HAP-1 (cell line): ENCODE results near the gene KBTBD4.
"Not testable (repeated sequence)": the region's sequence is repeated elsewhere in the genome, so short reads cannot be mapped to it uniquely, and the experiment has no call there.

ENCODE experiments used
- DNase-seq, 2 experiments: peaks; one replicate each; pipeline ENCODE4 v3.0.0-alpha.2; 2016 to 2020; ENCODE audit warnings: low spot score in 2 of 2
- H3K27me3 ChIP-seq: fragments of 250-450 bp; sonication (Bioruptor Pico); 2 replicates; pipeline ENCODE4 v1.5.1; 2020; ENCODE audit warnings: low read depth, mild to moderate bottlenecking, moderate library complexity
- H3K36me3 ChIP-seq: fragments of 250-450 bp; sonication (Bioruptor Pico); replicated peaks from 2 replicates; pipeline ENCODE4 v1.5.1; 2020; ENCODE audit warnings: mild to moderate bottlenecking
- H3K4me1 ChIP-seq: fragments of 250-450 bp; sonication (Bioruptor Pico); 2 replicates; pipeline ENCODE4 v1.5.1; 2020; ENCODE audit warnings: mild to moderate bottlenecking
- H3K4me3 ChIP-seq: fragments of 250-450 bp; sonication (Bioruptor Pico); 2 replicates; pipeline ENCODE4 v1.5.1; 2020; ENCODE audit warnings: mild to moderate bottlenecking, moderate library complexity
- H3K9me3 ChIP-seq: fragments of 250-450 bp; sonication (Bioruptor Pico); 2 replicates; pipeline ENCODE4 v1.5.1; 2020; ENCODE audit warnings: mild to moderate bottlenecking, moderate library complexity
- in situ Hi-C: fragments of 300-500 bp; cut with MboI; formaldehyde crosslinking; loops from 3 replicates; pipeline ENCODE4 v1.14.3; 2020; ENCODE audit warnings: low sequenced_read_pairs, inconsistent platforms, mixed read lengths

The KBTBD4 gene

GRCh38 chr11:47538741-47539565 is 39.8 kb downstream of the KBTBD4 start:
- H3K4me1 ChIP-seq, result peaks cover 42% of the 10 kb centered on the region
- DNase-seq, result peak; percentile 67 to 70
- H3K36me3 ChIP-seq, result peaks cover 7% of the 10 kb centered on the region
- H3K9me3 ChIP-seq, result no peaks in the 10 kb centered on the region
- no peak overlapping the region for H3K4me3 ChIP-seq
- in situ Hi-C loops, result no loop called here
- no peaks in the 10 kb centered on the region for H3K27me3 ChIP-seq

- Histone ChIP-seq H3K4me3 (no peak overlapping the region), H3K36me3 (peaks cover 7% of the 10 kb centered on the region), H3K27me3 (no peaks in the 10 kb centered on the region), H3K4me1 (peaks cover 35% of the 10 kb centered on the region), H3K9me3 (no peaks in the 10 kb centered on the region)
- in situ Hi-C loops, result no loop called here
- no peak for DNase-seq
Observed at GRCh38 chr11:47536915-47537314, 41.9 kb downstream of the KBTBD4 start.

- in situ Hi-C loops, result no loop called here
Observed at GRCh38 chr11:47534704-47535251, 44.0 kb downstream of the KBTBD4 start.

GRCh38 chr11:47533690-47534151 is 45.0 kb downstream of the KBTBD4 start:
- DNase-seq, result no peak
- peaks cover 12% of the 10 kb centered on the region for H3K36me3 ChIP-seq
- H3K4me1 ChIP-seq, result peaks cover 6% of the 10 kb centered on the region
- H3K27me3 ChIP-seq, result no peaks in the 10 kb centered on the region
- H3K9me3 ChIP-seq, result no peaks in the 10 kb centered on the region
- in situ Hi-C loops, result no loop called here
- H3K4me3 ChIP-seq, result no peak overlapping the region

More at GRCh38 chr11:47534704-47535251, 44.0 kb downstream of the KBTBD4 start:
- peaks cover 17% of the 10 kb centered on the region for H3K4me1 ChIP-seq
- DNase-seq, result no peak
- peaks cover 12% of the 10 kb centered on the region for H3K36me3 ChIP-seq
- H3K4me3 ChIP-seq, result no peak overlapping the region
- H3K9me3 ChIP-seq, result no peaks in the 10 kb centered on the region
- no peaks in the 10 kb centered on the region for H3K27me3 ChIP-seq

GRCh38 chr11:47532597-47533213 is 46.1 kb downstream of the KBTBD4 start:
- H3K36me3 ChIP-seq, result peaks cover 13% of the 10 kb centered on the region
- H3K27me3 ChIP-seq, result no peaks in the 10 kb centered on the region
- peaks cover 4% of the 10 kb centered on the region; the same call in 1 of the 2 replicates for H3K4me1 ChIP-seq
- in situ Hi-C loops, result no loop called here
- H3K4me3 ChIP-seq, result no peak overlapping the region
- no peak for DNase-seq
- H3K9me3 ChIP-seq, result no peaks in the 10 kb centered on the region

GRCh38 chr11:47531666-47532065 is 47.1 kb downstream of the KBTBD4 start:
- no peaks in the 10 kb centered on the region for H3K4me1 ChIP-seq
- no peaks in the 10 kb centered on the region for H3K27me3 ChIP-seq
- no peaks in the 10 kb centered on the region for H3K9me3 ChIP-seq
- no peak for DNase-seq
- peaks cover 15% of the 10 kb centered on the region for H3K36me3 ChIP-seq
- in situ Hi-C loops, result no loop called here
- H3K4me3 ChIP-seq, result no peak overlapping the region

DNA sequence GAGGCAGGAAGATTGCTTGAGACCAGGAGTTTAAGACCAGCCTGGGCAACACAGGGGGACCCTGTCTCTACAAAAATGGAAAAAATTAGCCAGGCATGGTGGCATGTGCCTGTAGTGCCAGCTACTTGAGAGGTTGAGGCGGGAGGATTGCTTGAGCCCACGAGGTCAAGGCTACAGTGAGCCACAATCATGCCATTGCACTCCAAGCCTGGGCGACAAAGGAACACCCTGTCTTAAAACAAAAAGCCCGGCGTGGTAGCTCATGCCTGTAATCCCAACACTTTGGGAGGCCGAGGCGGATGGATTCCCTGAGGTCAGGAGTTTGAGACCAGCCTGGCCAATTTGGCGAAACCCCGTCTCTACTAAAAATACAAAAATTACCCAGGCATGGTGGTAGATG is 48.0 kb downstream of the KBTBD4 start:
- H3K9me3 ChIP-seq, H3K4me3 ChIP-seq, H3K36me3 ChIP-seq, H3K4me1 ChIP-seq, DNase-seq, H3K27me3 ChIP-seq, in situ Hi-C loops: not testable (repeated sequence)

DNA sequence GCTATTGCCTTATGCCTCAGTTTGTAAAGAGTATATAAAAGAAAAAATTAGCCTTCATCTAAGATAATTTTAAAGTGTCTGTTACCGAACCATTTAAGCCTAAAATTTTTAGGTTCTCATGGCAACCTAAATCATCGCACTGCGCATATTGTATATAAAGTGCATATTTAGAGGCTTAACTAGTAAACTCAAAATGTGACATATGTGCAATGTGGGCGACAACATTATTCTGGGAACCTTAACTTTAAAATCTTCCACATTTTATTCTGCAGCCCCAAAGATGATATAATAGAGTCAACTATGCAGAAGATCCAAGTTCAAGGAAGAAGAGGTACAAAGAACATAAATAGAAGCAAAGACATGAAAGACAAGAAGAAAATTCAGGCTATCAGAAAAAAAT is 48.8 kb downstream of the KBTBD4 start:
- DNase-seq, result no peak
- Histone ChIP-seq H3K36me3 (peaks cover 8% of the 10 kb centered on the region), H3K4me1 (peaks cover 6% of the 10 kb centered on the region), H3K27me3 (no peaks in the 10 kb centered on the region), H3K9me3 (no peaks in the 10 kb centered on the region), H3K4me3 (no peak overlapping the region)
- in situ Hi-C loops, result no loop called here

DNA sequence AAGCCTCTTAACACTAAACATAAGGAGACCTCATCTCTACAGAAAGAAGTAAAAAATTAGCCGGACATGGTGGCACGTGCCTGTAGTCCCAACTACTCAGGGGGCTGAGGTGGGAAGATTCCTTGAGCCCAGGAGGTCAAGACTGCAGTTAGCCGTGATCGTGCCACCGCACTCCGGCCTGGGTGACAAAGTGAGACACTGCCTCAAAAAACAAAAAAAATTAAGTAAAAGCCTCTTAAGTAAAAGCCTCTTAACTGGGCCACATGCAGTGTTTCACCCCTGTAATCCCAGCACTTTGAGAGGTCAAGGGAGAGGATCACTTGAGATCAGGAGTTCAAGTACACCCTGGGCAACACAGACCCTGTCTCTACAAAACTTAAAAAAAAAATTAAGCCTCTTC is 51.6 kb downstream of the KBTBD4 start:
- Histone ChIP-seq H3K36me3 (peaks cover 8% of the 10 kb centered on the region), H3K27me3 (no peaks in the 10 kb centered on the region), H3K4me3 (no peak overlapping the region), H3K4me1 (peaks cover 26% of the 10 kb centered on the region), H3K9me3 (no peaks in the 10 kb centered on the region)
- in situ Hi-C loops, result no loop called here
- no peak for DNase-seq

GRCh38 chr11:47526032-47526431 is 52.7 kb downstream of the KBTBD4 start:
- H3K36me3 ChIP-seq, DNase-seq, H3K9me3 ChIP-seq, in situ Hi-C loops, H3K27me3 ChIP-seq, H3K4me3 ChIP-seq: not testable (repeated sequence)
- peaks cover 26% of the 10 kb centered on the region for H3K4me1 ChIP-seq

DNA sequence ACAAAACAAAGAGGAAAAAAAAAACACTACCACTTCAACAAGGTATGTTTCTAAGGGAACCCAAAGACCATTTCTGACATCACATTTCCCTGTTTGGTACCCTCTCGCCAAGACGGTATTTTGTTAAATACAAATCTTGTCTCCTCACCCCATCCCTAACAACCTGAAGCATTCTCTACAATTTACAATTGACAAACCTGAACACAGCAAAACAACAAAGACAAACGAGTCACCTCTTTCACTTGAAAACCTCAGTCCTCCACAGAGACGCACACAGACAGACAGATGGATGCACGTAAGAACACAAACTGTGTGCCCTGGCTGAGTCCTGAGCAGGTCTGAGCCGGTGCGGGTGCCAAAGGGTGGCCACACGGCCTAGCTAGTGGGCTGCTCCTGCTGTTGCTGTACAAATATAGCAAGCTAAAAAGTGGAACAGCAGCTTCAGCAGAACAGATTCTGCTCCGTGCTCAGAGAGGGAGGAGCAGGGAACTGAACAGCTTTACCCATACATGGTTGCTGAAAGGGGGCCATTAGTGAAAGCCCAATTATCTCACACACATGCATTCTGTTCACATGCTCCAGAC is 54.4 kb downstream of the KBTBD4 start:
- H3K4me3 ChIP-seq, result no peak overlapping the region
- no peaks in the 10 kb centered on the region for H3K9me3 ChIP-seq
- no peaks in the 10 kb centered on the region for H3K27me3 ChIP-seq
- peaks cover 26% of the 10 kb centered on the region for H3K4me1 ChIP-seq
- DNase-seq, result no peak
- peaks cover 3% of the 10 kb centered on the region for H3K36me3 ChIP-seq
- in situ Hi-C loops, result no loop called here

GRCh38 chr11:47523490-47524225 is 55.1 kb downstream of the KBTBD4 start:
- Histone ChIP-seq H3K36me3 (peaks cover 3% of the 10 kb centered on the region), H3K27me3 (no peaks in the 10 kb centered on the region), H3K4me1 (peaks cover 26% of the 10 kb centered on the region), H3K4me3 (no peak overlapping the region), H3K9me3 (no peaks in the 10 kb centered on the region)
- in situ Hi-C loops, result no loop called here
- no peak for DNase-seq
